SK-N-SH (cell line): ENCODE data around the gene CCL24.

Experiments
- ELF1 ChIP-seq: IDR thresholded peaks from 2 replicates; pipeline ENCODE4 v1.4.0; 2012
- EP300 ChIP-seq, 2 experiments: IDR thresholded peaks; 2 replicates each; pipeline versions ENCODE4 v1.4.0 to v1.6.1; 2012; ENCODE audit warnings: borderline replicate concordance in 1 of 2, low read depth in 1 of 2, low read length in 1 of 2
- EZH2phosphoT487 ChIP-seq: fragments of 200-600 bp; sonication (generic); IDR thresholded peaks from 2 replicates; pipeline ENCODE4 v1.6.1; 2017; ENCODE audit warnings: low read depth, mixed run types, mild to moderate bottlenecking, antibody characterized with exemption, moderate library complexity, borderline replicate concordance
- JUND ChIP-seq: IDR thresholded peaks from 2 replicates; pipeline ENCODE4 v1.4.0; 2012
- MXI1 ChIP-seq: IDR thresholded peaks from 2 replicates; pipeline ENCODE4 v1.6.1; 2012; ENCODE audit warnings: mild to moderate bottlenecking, low read depth, low read length, improper control_type of control experiment
- NFIC ChIP-seq: IDR thresholded peaks from 2 replicates; pipeline ENCODE4 v1.4.0; 2012; ENCODE audit warnings: borderline replicate concordance
- POLR2AphosphoS5 ChIP-seq: IDR thresholded peaks from 2 replicates; pipeline ENCODE4 v1.6.1; 2012; ENCODE audit warnings: low read depth, low read length
- RCOR1 ChIP-seq: fragments of 150-350 bp; IDR thresholded peaks from 2 replicates; pipeline ENCODE4 v1.6.1; 2017; ENCODE audit warnings: antibody characterized with exemption, low read length
- RFX5 ChIP-seq: IDR thresholded peaks from 2 replicates; pipeline ENCODE4 v1.6.1; 2012; ENCODE audit warnings: mild to moderate bottlenecking, improper control_type of control experiment, low read length
- RXRA ChIP-seq: IDR thresholded peaks from 2 replicates; pipeline ENCODE4 v1.4.0; 2012; ENCODE audit warnings: low read depth, mild to moderate bottlenecking, borderline replicate concordance
- TF ChIP-seq, protein P1 (sequence below): fragments of 200-600 bp; sonication (generic); IDR thresholded peaks from 2 replicates; pipeline ENCODE4 v1.6.1; 2017; ENCODE audit warnings: antibody characterized with exemption, mild to moderate bottlenecking, moderate library complexity
- TF ChIP-seq, protein P2 (sequence below): fragments of 150-350 bp; IDR thresholded peaks from 2 replicates; pipeline ENCODE4 v1.6.1; 2017; ENCODE audit warnings: antibody characterized with exemption, low read length, low read depth, borderline replicate concordance

DNA sequence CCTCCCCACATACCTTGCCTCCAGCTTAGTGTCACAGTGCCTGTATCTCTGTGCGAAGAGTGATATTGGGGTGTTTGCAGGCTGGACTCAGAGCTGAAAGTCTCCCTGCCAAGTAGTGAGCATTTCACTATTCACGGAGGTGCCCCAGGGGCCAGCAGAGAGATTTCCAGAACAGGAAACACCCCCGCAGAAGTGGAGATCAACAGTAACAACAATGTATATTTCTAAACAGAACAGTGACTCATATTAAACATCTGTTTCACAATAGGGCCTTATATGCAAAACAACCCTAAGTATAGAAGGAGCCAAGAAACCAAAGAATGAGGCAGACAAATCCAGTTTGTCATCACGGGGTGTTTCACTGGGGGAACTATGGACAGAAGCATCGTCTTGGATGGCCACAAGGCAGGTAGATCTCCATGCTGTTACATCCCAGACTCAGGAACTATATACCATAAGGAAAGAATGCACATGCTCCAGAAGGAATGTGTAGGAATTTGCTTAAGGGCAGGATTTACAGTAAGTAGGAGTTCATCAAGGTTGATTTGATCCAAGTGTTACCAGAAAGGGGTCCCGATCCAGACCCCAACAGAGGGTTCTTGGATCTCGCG is 29.3 kb upstream of the CCL24 start:
- TF ChIP-seq RXRA (no peak), EP300 (IDR thresholded peaks at IDR 0.05; ENCODE audit: borderline replicate concordance in 1 of 2, low read depth in 1 of 2, low read length in 1 of 2) (no peak), EZH2phosphoT487 (no peak), POLR2AphosphoS5 (no peak), NFIC (no peak), RFX5 (no peak), RCOR1 (no peak), ELF1 (no peak), MXI1 (no peak), JUND (no peak)
- TF ChIP-seq, protein P1, sequence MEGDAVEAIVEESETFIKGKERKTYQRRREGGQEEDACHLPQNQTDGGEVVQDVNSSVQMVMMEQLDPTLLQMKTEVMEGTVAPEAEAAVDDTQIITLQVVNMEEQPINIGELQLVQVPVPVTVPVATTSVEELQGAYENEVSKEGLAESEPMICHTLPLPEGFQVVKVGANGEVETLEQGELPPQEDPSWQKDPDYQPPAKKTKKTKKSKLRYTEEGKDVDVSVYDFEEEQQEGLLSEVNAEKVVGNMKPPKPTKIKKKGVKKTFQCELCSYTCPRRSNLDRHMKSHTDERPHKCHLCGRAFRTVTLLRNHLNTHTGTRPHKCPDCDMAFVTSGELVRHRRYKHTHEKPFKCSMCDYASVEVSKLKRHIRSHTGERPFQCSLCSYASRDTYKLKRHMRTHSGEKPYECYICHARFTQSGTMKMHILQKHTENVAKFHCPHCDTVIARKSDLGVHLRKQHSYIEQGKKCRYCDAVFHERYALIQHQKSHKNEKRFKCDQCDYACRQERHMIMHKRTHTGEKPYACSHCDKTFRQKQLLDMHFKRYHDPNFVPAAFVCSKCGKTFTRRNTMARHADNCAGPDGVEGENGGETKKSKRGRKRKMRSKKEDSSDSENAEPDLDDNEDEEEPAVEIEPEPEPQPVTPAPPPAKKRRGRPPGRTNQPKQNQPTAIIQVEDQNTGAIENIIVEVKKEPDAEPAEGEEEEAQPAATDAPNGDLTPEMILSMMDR, result no peak
- TF ChIP-seq, protein P2, sequence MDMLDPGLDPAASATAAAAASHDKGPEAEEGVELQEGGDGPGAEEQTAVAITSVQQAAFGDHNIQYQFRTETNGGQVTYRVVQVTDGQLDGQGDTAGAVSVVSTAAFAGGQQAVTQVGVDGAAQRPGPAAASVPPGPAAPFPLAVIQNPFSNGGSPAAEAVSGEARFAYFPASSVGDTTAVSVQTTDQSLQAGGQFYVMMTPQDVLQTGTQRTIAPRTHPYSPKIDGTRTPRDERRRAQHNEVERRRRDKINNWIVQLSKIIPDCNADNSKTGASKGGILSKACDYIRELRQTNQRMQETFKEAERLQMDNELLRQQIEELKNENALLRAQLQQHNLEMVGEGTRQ, result no peak
